ENCODE measurements around the gene LRP2. TPM values are rescaled to one million over a fixed set of nuclear protein-coding genes. Genes with fewer than 3 reads are reported as not detected.

LRP2 gene
- total RNA-seq, 1 donor from 2014 or later, result not detected

- no peaks in the 10 kb centered on the region for H3K4me1 Mint-ChIP-seq (ENCODE audit: low read depth, unreplicated experiment)
- no peak overlapping the region for H3K4me3 Mint-ChIP-seq (ENCODE audit: unreplicated experiment)
- TF ChIP-seq, protein P1, sequence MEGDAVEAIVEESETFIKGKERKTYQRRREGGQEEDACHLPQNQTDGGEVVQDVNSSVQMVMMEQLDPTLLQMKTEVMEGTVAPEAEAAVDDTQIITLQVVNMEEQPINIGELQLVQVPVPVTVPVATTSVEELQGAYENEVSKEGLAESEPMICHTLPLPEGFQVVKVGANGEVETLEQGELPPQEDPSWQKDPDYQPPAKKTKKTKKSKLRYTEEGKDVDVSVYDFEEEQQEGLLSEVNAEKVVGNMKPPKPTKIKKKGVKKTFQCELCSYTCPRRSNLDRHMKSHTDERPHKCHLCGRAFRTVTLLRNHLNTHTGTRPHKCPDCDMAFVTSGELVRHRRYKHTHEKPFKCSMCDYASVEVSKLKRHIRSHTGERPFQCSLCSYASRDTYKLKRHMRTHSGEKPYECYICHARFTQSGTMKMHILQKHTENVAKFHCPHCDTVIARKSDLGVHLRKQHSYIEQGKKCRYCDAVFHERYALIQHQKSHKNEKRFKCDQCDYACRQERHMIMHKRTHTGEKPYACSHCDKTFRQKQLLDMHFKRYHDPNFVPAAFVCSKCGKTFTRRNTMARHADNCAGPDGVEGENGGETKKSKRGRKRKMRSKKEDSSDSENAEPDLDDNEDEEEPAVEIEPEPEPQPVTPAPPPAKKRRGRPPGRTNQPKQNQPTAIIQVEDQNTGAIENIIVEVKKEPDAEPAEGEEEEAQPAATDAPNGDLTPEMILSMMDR (IDR thresholded peaks at IDR 0.05; ENCODE audit: partially characterized antibody, unreplicated experiment), result no peak
- H3K27ac Mint-ChIP-seq (ENCODE audit: unreplicated experiment), result no peak overlapping the region
- H3K36me3 Mint-ChIP-seq (ENCODE audit: unreplicated experiment), result no peaks in the 10 kb centered on the region
- no peak for DNase-seq
- no peaks in the 10 kb centered on the region for H3K27me3 Mint-ChIP-seq (ENCODE audit: unreplicated experiment)
- no peaks in the 10 kb centered on the region for H3K9me3 Mint-ChIP-seq (ENCODE audit: unreplicated experiment)
These were observed 12.8 kb downstream of the LRP2 start for GRCh38 chr2:169349535-169349934.

- Mint-ChIP-seq H3K27me3 (ENCODE audit: unreplicated experiment) (no peaks in the 10 kb centered on the region), H3K4me3 (ENCODE audit: unreplicated experiment) (no peak overlapping the region), H3K9me3 (ENCODE audit: unreplicated experiment) (no peaks in the 10 kb centered on the region), H3K36me3 (ENCODE audit: unreplicated experiment) (no peaks in the 10 kb centered on the region), H3K4me1 (ENCODE audit: low read depth, unreplicated experiment) (no peaks in the 10 kb centered on the region), H3K27ac (ENCODE audit: unreplicated experiment) (no peak overlapping the region)
- TF ChIP-seq, protein P1 (IDR thresholded peaks at IDR 0.05; ENCODE audit: partially characterized antibody, unreplicated experiment), result no peak
- no peak for DNase-seq
These were observed 13.9 kb downstream of the LRP2 start for GRCh38 chr2:169348321-169349024.

GRCh38 chr2:169345486-169346437 is 16.6 kb downstream of the LRP2 start:
- DNase-seq, result no peak
- Mint-ChIP-seq H3K27ac (ENCODE audit: unreplicated experiment) (no peak overlapping the region), H3K4me1 (ENCODE audit: low read depth, unreplicated experiment) (no peaks in the 10 kb centered on the region), H3K27me3 (ENCODE audit: unreplicated experiment) (no peaks in the 10 kb centered on the region), H3K4me3 (ENCODE audit: unreplicated experiment) (no peak overlapping the region), H3K9me3 (ENCODE audit: unreplicated experiment) (no peaks in the 10 kb centered on the region), H3K36me3 (ENCODE audit: unreplicated experiment) (no peaks in the 10 kb centered on the region)
- TF ChIP-seq, protein P1 (IDR thresholded peaks at IDR 0.05; ENCODE audit: partially characterized antibody, unreplicated experiment), result no peak

- Mint-ChIP-seq H3K4me1 (ENCODE audit: low read depth, unreplicated experiment) (no peaks in the 10 kb centered on the region), H3K27me3 (ENCODE audit: unreplicated experiment) (no peaks in the 10 kb centered on the region), H3K27ac (ENCODE audit: unreplicated experiment) (no peak overlapping the region), H3K9me3 (ENCODE audit: unreplicated experiment) (no peaks in the 10 kb centered on the region), H3K4me3 (ENCODE audit: unreplicated experiment) (no peak overlapping the region), H3K36me3 (ENCODE audit: unreplicated experiment) (no peaks in the 10 kb centered on the region)
- TF ChIP-seq, protein P1 (IDR thresholded peaks at IDR 0.05; ENCODE audit: partially characterized antibody, unreplicated experiment), result no peak
- no peak for DNase-seq
These were observed 17.4 kb downstream of the LRP2 start for GRCh38 chr2:169344736-169345485.
